K562 (cell line): ENCODE measurements around the gene HACL1. TPM values are rescaled to one million over a fixed set of nuclear protein-coding genes. Genes with fewer than 3 reads are reported as not detected.
A peak's percentile ranks its signal among the peaks of the same experiment; 100 is the strongest.

ENCODE experiments used
- ADNP ChIP-seq: fragments of 200-800 bp; sonication (Bioruptor generic); IDR thresholded peaks from 2 replicates; pipeline ENCODE4 v1.6.1; 2016; ENCODE audit warnings: missing genetic modification characterization, missing compliant biosample characterization
- ARHGAP35 ChIP-seq: fragments of 450-650 bp; IDR thresholded peaks from 2 replicates; pipeline ENCODE4 v1.6.1; 2018; ENCODE audit not compliant: partially characterized antibody
- ARNT ChIP-seq, 2 experiments: fragments of 450-650 bp; IDR thresholded peaks; 2 replicates each; pipeline ENCODE4 v1.6.1; 2016; ENCODE audit warnings: mild to moderate bottlenecking in 1 of 2
- DNMT1 ChIP-seq: fragments of 450-650 bp; IDR thresholded peaks from 2 replicates; pipeline ENCODE4 v1.6.1; 2016; ENCODE audit warnings: antibody characterized with exemption, mild to moderate bottlenecking
- ETV5 ChIP-seq: sonication (generic); formaldehyde crosslinking; IDR thresholded peaks from 2 replicates; pipeline ENCODE4 v1.4.0; 2020; ENCODE audit warnings: low read depth, mild to moderate bottlenecking, missing genetic modification reagents
- HDAC1 ChIP-seq, 2 experiments: fragments of 450-650 bp; IDR thresholded peaks; 2 replicates each; pipeline ENCODE4 v1.6.1; 2016 to 2017; ENCODE audit warnings: inconsistent platforms in 1 of 2, mild to moderate bottlenecking in 1 of 2, moderate library complexity in 1 of 2
- ILF3 ChIP-seq: fragments of 450-650 bp; IDR thresholded peaks from 2 replicates; pipeline ENCODE4 v1.6.1; 2018; ENCODE audit warnings: antibody characterized with exemption, mild to moderate bottlenecking, moderate library complexity, borderline replicate concordance
- ILK ChIP-seq: fragments of 450-650 bp; IDR thresholded peaks from 2 replicates; pipeline ENCODE4 v1.6.1; 2016; ENCODE audit warnings: missing genetic modification characterization, low read depth, mild to moderate bottlenecking, missing compliant biosample characterization, moderate library complexity, borderline replicate concordance
- KAT7 ChIP-seq: sonication (generic); formaldehyde crosslinking; IDR thresholded peaks from 2 replicates; pipeline ENCODE4 v1.8.0; 2022; ENCODE audit warnings: missing genetic modification reagents, mild to moderate bottlenecking, borderline replicate concordance
- OTX1 ChIP-seq: fragments of 450-650 bp; formaldehyde crosslinking; IDR thresholded peaks from 2 replicates; pipeline ENCODE4 v1.4.0; 2022; ENCODE audit warnings: mild to moderate bottlenecking
- PPARD ChIP-seq: fragments of 250-450 bp; sonication (Bioruptor Pico); IDR thresholded peaks from 2 replicates; pipeline ENCODE4 v1.8.0; 2022; ENCODE audit warnings: inconsistent platforms, mild to moderate bottlenecking, moderate library complexity
- TEAD2 ChIP-seq: fragments of 450-650 bp; IDR thresholded peaks from 2 replicates; pipeline ENCODE4 v1.6.1; 2016; ENCODE audit warnings: missing genetic modification characterization, control low read depth, missing compliant biosample characterization
- XRCC5 ChIP-seq: fragments of 200-400 bp; formaldehyde crosslinking; IDR thresholded peaks from 2 replicates; pipeline ENCODE4 v1.6.1; 2017; ENCODE audit warnings: low read depth, mild to moderate bottlenecking, low read length
- ZNF134 ChIP-seq: fragments of 250-450 bp; sonication (Bioruptor Pico); conservative IDR thresholded peaks from 2 replicates; pipeline ENCODE4 v1.4.0; 2020
- ZNF253 ChIP-seq: fragments of 250-450 bp; sonication (Bioruptor Pico); conservative IDR thresholded peaks from 2 replicates; pipeline ENCODE4 v1.6.1; 2021; ENCODE audit warnings: mild to moderate bottlenecking
- ZNF561 ChIP-seq: fragments of 450-650 bp; formaldehyde crosslinking; conservative IDR thresholded peaks from 2 replicates; pipeline ENCODE4 v1.4.0; 2020; ENCODE audit warnings: mild to moderate bottlenecking, moderate library complexity
- ZNF778 ChIP-seq: fragments of 450-650 bp; formaldehyde crosslinking; IDR thresholded peaks from 2 replicates; pipeline ENCODE4 v1.4.0; 2020; ENCODE audit warnings: mild to moderate bottlenecking, moderate library complexity
- ZSCAN32 ChIP-seq: fragments of 450-650 bp; formaldehyde crosslinking; IDR thresholded peaks from 2 replicates; pipeline ENCODE4 v1.4.0; 2020; ENCODE audit warnings: mild to moderate bottlenecking, moderate library complexity
- polyA plus RNA-seq, 8 experiments: library from polyadenylated mRNA; depleted of rRNA in 4 of 8; stranded (reverse) in 5 of 8; unstranded in 3 of 8; fragments of >200 nt; fragmentation: Nextera tagmentation in 2 of 8; fragmentation: Illumina TruSeq in 1 of 8; extraction: Ambion mirVana in 2 of 8; extraction: Trizol in 1 of 8; gene quantifications; 2 replicates each; pipeline versions ENCODE4 v1.2.1 to v1.2.3, GENCODE V29; 2011 to 2014; ENCODE audit warnings: inconsistent platforms in 1 of 8, missing spikeins in 1 of 8
- total RNA-seq, 7 experiments: library from RNA; depleted of rRNA in 6 of 7; stranded (reverse); fragments of >200 nt in 6 of 7; fragmentation: Illumina TruSeq in 2 of 7; extraction: Trizol in 2 of 7; gene quantifications; 2 replicates each; pipeline versions ENCODE4 v1.2.1 to v1.2.3, GENCODE V29; 2011 to 2021; ENCODE audit warnings: low replicate concordance in 1 of 7
- TF ChIP-seq, protein P1 (sequence below): fragments of 250-450 bp; sonication (Bioruptor Pico); IDR thresholded peaks from 2 replicates; pipeline ENCODE4 v1.4.0; 2020; ENCODE audit warnings: mild to moderate bottlenecking, moderate library complexity
- TF ChIP-seq, protein P2 (sequence below): fragments of 250-450 bp; sonication (Bioruptor Pico); IDR thresholded peaks from 2 replicates; pipeline ENCODE4 v1.4.0; 2020; ENCODE audit warnings: mild to moderate bottlenecking

The HACL1 gene
- total and polyA plus RNA-seq, 9 of the 15 experiments (the other 6 are each of a cell fraction or from before 2014, with no cell fraction given): 18.9 to 61.5 (median 30.5) TPM

- TF ChIP-seq, protein P1, sequence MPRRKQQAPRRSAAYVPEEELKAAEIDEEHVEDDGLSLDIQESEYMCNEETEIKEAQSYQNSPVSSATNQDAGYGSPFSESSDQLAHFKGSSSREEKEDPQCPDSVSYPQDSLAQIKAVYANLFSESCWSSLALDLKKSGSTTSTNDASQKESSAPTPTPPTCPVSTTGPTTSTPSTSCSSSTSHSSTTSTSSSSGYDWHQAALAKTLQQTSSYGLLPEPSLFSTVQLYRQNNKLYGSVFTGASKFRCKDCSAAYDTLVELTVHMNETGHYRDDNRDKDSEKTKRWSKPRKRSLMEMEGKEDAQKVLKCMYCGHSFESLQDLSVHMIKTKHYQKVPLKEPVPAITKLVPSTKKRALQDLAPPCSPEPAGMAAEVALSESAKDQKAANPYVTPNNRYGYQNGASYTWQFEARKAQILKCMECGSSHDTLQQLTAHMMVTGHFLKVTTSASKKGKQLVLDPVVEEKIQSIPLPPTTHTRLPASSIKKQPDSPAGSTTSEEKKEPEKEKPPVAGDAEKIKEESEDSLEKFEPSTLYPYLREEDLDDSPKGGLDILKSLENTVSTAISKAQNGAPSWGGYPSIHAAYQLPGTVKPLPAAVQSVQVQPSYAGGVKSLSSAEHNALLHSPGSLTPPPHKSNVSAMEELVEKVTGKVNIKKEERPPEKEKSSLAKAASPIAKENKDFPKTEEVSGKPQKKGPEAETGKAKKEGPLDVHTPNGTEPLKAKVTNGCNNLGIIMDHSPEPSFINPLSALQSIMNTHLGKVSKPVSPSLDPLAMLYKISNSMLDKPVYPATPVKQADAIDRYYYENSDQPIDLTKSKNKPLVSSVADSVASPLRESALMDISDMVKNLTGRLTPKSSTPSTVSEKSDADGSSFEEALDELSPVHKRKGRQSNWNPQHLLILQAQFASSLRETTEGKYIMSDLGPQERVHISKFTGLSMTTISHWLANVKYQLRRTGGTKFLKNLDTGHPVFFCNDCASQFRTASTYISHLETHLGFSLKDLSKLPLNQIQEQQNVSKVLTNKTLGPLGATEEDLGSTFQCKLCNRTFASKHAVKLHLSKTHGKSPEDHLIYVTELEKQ (CRISPR knock-in tag): peak; percentile 87
- TF ChIP-seq ETV5 (CRISPR knock-in tag) (no peak), DNMT1 (no peak), ZNF253 (CRISPR knock-in tag) (peak; percentile 94), ILF3 (no peak), ZSCAN32 (CRISPR knock-in tag) (peak; percentile 68; the same call in 1 of the 2 replicates), OTX1 (peak; percentile 98), ADNP (no peak), ARNT (IDR thresholded peaks at IDR 0.05) (no peak), ZNF134 (no peak), ILK (tag) (no peak), ARHGAP35 (no peak), XRCC5 (no peak), HDAC1 (IDR thresholded peaks at IDR 0.05) (no peak), KAT7 (CRISPR knock-in tag) (no peak), ZNF561 (CRISPR knock-in tag) (no peak), ZNF778 (CRISPR knock-in tag) (no peak), PPARD (CRISPR knock-in tag) (peak; percentile 98), TEAD2 (tag) (no peak)
- TF ChIP-seq, protein P2, sequence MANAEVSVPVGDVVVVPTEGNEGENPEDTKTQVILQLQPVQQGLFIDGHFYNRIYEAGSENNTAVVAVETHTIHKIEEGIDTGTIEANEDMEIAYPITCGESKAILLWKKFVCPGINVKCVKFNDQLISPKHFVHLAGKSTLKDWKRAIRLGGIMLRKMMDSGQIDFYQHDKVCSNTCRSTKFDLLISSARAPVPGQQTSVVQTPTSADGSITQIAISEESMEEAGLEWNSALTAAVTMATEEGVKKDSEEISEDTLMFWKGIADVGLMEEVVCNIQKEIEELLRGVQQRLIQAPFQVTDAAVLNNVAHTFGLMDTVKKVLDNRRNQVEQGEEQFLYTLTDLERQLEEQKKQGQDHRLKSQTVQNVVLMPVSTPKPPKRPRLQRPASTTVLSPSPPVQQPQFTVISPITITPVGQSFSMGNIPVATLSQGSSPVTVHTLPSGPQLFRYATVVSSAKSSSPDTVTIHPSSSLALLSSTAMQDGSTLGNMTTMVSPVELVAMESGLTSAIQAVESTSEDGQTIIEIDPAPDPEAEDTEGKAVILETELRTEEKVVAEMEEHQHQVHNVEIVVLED (CRISPR knock-in tag): peak; percentile 80
These were observed 9.4 kb downstream of the HACL1 start (continued) for GRCh38 chr3:15591928-15592327.
